ENCODE measurements around the gene SLC5A5.

Gene SLC5A5

DNA sequence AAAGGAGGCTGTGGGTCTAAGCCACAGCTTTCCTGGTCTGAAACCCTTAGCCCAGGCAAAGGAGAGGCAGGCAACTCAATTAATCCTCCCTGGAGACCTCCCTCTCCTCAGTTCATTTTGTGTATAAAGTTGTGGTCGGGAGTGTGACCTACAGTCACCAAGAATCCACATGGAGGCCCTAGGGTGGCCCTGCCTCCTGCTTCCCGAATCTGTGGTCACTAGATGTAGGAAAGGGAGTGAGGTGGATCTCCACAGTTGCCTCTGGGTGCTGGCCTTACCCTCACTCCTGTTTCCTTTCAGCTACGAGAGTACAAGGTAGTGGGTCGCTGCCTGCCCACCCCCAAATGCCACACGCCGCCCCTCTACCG, 10.8 kb upstream of the SLC5A5 start:
- TF ChIP-seq, protein P1, sequence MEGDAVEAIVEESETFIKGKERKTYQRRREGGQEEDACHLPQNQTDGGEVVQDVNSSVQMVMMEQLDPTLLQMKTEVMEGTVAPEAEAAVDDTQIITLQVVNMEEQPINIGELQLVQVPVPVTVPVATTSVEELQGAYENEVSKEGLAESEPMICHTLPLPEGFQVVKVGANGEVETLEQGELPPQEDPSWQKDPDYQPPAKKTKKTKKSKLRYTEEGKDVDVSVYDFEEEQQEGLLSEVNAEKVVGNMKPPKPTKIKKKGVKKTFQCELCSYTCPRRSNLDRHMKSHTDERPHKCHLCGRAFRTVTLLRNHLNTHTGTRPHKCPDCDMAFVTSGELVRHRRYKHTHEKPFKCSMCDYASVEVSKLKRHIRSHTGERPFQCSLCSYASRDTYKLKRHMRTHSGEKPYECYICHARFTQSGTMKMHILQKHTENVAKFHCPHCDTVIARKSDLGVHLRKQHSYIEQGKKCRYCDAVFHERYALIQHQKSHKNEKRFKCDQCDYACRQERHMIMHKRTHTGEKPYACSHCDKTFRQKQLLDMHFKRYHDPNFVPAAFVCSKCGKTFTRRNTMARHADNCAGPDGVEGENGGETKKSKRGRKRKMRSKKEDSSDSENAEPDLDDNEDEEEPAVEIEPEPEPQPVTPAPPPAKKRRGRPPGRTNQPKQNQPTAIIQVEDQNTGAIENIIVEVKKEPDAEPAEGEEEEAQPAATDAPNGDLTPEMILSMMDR (IDR thresholded peaks at IDR 0.05; ENCODE audit: low read depth, low read length) = no peak
- no peak for DNase-seq (ENCODE audit: extremely low read depth, low read depth)

DNA sequence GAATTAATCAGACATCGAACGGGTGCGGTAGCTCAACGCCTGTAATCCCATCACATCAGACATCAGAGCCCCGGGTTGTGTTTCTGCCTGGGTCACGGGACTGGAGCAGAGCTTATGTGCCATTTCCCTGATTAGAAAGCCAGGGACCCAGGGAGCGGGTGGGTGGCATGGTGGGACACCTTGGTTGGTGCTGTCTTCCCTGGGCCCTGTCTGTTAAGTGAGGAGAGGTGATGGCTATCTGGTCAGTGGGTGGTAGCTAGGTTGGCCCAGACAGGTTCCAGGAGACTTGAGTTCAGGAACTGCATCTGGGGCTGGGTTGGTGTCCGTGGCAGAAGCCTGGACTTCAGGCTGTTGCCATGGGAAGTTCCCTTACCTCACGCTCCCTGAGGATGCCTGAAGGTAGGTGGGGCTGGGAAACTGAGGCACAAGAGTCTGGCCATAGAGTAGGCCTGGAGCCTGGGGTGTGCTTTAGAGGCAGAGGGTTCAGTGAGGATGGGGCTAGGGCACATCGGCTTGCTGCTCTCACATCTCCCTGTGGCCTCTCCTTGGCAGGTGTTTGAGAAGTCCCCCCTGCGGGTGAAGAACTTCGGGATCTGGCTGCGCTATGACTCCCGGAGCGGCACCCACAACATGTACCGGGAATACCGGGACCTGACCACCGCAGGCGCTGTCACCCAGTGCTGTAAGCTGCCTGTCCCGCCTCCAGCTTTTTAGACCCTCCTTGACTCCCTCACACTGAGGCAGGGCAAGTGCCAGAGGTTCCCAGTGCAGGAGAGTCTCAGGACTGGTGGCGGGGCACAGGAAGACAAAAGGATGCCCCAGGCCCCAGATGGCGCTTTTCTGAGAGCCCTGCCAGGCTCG, 10.0 kb upstream of the SLC5A5 start:
- DNase-seq (ENCODE audit: extremely low read depth, low read depth) = no peak
- TF ChIP-seq, protein P1 (IDR thresholded peaks at IDR 0.05; ENCODE audit: low read depth, low read length) = no peak

DNA sequence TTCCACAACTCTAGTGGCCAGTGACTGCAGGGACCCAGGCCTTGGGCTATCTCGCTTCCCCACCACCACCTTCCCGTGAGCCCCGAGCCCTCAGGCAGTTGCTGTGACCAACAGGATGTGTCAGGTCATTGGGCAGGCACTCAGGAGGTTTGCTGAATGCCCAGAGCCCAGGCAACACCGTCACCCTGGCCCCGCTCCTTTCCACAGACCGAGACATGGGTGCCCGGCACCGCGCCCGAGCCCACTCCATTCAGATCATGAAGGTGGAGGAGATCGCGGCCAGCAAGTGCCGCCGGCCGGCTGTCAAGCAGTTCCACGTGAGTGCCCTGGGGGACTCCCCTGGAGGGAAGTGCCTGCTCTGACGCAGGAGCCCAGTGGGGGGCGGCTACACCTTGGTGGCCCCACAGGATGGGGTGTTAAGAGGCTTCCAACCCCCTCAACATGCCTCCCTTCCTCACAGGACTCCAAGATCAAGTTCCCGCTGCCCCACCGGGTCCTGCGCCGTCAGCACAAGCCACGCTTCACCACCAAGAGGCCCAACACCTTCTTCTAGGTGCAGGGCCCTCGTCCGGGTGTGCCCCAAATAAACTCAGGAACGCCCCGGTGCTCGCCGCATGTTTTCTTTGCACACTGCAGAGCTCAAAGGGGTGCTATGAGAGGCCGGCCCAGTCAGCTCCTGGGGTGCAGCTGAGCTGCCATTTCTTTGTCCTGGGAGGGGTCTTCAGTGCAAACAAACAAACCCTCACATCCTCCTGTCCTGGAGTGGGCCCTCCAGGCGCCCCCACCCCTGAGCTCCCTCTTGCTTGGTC, 8.8 kb upstream of the SLC5A5 start:
- TF ChIP-seq, protein P1 (IDR thresholded peaks at IDR 0.05; ENCODE audit: low read depth, low read length) = no peak
- DNase-seq (ENCODE audit: extremely low read depth, low read depth) = no peak

DNA sequence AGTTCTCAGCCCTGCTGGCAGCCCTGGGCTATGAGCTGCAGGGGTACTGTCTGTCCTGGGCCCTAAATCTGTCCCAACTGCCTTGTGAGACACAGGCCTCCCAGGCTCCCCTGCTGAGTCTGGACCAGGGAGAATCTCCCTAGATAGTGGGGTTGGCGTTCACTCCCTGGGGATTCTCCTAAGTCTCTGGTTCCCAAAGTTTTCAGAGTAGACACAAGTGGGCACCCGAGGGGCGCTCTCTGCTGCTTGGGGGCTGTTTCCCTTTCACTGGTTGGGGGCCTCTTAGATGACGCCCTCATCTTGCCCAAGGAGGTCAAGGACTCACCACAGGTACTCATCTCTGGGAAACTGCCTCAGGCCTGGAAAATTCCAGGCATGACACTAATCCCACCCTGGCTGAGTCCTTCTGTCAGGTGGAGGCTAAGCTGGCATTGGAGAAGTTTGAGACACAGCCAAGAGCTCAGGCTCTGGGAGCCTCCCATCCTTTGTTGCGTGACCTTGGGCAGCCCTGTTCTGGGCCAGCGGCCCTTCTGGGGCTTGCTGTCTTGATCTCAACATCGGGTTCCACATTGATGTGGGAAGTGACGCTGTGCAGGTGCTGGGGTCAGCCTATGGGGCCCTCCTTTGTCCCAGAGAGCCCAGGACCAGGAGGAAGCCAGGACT, 8.1 kb upstream of the SLC5A5 start:
- no peak for DNase-seq (ENCODE audit: extremely low read depth, low read depth)
- TF ChIP-seq, protein P1 (IDR thresholded peaks at IDR 0.05; ENCODE audit: low read depth, low read length) = no peak

DNA sequence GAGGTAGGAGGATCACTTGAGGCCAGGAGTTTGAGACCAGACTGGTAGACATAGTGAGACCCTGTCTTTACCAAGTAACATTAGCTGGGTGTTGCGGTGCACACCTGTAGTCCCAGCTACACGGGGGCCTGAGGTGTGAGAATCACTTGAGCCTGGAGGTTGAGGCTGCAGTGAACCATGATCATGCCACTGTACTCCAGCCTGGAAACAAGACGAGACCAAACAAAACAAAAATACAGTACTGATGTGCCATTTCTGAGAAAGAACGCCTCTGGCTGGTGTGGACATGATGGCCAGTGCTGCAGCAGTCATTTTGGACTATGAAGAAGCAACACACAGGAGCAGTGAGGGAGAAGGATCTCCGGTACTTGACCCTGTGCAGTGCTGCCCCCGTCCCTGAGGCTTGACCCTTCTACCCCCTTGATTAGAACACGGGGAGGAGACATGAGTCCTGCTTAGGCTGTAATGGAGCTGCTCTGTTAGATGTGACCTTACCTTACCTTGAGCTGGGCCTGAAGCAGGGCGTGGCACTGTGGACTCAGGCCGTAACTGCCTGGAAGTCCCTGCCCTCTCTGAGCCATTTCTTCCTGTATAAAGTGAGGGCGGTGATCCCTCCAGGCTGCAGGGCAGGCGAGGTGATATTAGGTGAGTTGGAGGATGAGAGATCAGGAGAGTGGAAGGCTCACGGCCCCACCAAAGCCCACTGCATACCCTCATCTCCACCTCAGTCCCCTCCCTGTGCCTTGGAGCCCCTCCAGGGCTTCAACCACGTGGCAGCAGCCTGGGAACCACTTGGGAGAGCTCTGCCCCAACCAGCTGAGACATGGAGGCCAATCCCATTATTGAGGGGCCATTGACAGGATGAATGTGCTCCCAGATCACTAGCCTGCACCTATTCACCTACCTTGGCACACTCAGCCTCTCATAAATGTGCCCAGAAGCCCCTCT, 6.1 kb upstream of the SLC5A5 start:
- TF ChIP-seq, protein P1 (IDR thresholded peaks at IDR 0.05; ENCODE audit: low read depth, low read length) = no peak
- no peak for DNase-seq (ENCODE audit: extremely low read depth, low read depth)

DNA sequence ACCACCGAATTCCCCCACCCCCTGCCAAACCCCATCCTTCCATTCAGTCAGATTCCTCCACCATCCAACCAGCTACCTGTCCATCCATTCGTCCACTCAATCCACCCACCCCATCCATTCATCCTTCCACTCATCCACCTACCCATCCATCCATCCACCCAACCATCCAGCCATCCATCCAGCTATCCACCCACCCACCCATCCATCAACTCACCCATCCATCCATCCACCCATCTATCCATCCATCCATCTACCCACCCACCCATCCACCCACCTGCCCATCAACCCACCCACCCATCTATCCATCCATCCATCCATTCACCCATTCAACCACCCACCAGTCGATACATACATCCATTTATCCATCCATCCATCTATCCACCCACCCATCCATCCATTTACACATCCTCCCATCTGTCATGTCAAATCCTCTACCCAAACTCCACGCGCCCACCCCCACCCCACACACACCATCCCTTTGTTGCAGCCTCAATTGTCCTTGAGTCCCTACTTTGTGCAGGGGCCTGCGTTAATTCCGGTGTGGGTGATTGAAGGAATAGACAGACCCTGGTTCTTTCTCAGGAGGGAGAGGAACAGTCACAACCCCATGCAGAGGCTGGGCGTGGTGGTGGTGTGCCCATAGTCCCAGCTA, 5.3 kb upstream of the SLC5A5 start:
- TF ChIP-seq, protein P1 (IDR thresholded peaks at IDR 0.05; ENCODE audit: low read depth, low read length) = no peak
- DNase-seq (ENCODE audit: extremely low read depth, low read depth) = no peak

Measured in AG09319 (cell line).